Prostate gland (tissue), 2 donors: ENCODE measurements around the gene NFATC1. TPM values are rescaled to one million over a fixed set of nuclear protein-coding genes. Genes with fewer than 3 reads are reported as not detected.

Source experiments
- DNase-seq: peaks from one replicate; pipeline ENCODE4 v3.0.0-alpha.2; 2019; ENCODE audit warnings: low spot score
- H3K27ac ChIP-seq, 2 donors: fragments of 200-600 bp; sonication (generic); 2 replicates each; pipeline ENCODE4 v1.5.1; 2017 to 2019
- H3K27me3 ChIP-seq: fragments of 200-600 bp; sonication (generic); replicated peaks from 2 replicates; pipeline ENCODE4 v1.5.1; 2019; ENCODE audit not compliant: insufficient read depth
- H3K36me3 ChIP-seq, 2 donors: fragments of 200-600 bp; sonication (generic); 1 replicate in 1 of 2; 2 replicates in 1 of 2; pipeline versions ENCODE4 v1.5.1 to v1.8.1; 2017 to 2019
- H3K4me1 ChIP-seq: fragments of 200-600 bp; sonication (generic); replicated peaks from 2 replicates; pipeline ENCODE4 v1.5.1; 2019
- H3K4me3 ChIP-seq, 2 donors: fragments of 200-600 bp; sonication (generic); 2 replicates each; pipeline ENCODE4 v1.5.1; 2017 to 2019
- H3K9me3 ChIP-seq: fragments of 200-600 bp; sonication (generic); 2 replicates; pipeline ENCODE4 v1.5.1; 2017
- POLR2A ChIP-seq: fragments of 450-650 bp; IDR thresholded peaks from one replicate; pipeline ENCODE4 v1.6.1; 2016; ENCODE audit warnings: antibody characterized with exemption, mild to moderate bottlenecking
- POLR2AphosphoS5 ChIP-seq: sonication (generic); formaldehyde crosslinking; IDR thresholded peaks from one replicate; pipeline ENCODE4 v1.6.1; 2017; ENCODE audit warnings: antibody characterized with exemption
- WGBS: methylation state at CpG from one replicate; pipeline ENCODE4 v1.1.5; 2018; 5-methylcytosine and 5-hydroxymethylcytosine counted together
- intact Hi-C: fragments of 100-400 bp; cut with DNase I; formaldehyde crosslinking; loops from one replicate; pipeline ENCODE4 v1.14.2; 2022
- total RNA-seq, 2 donors: library from RNA; depleted of rRNA; stranded (reverse); fragments of >200 nt; gene quantifications; one replicate each; pipeline ENCODE4 v1.1.0, GENCODE V29; 2016
- TF ChIP-seq, protein P1 (sequence below), 4 experiments: fragments of 200-600 bp in 2 of 4; fragments of 450-650 bp in 2 of 4; sonication (generic) in 2 of 4; IDR thresholded peaks; 1 replicate in 3 of 4; 2 replicates in 1 of 4; pipeline ENCODE4 v1.5.1; 2016 to 2019; ENCODE audit warnings: antibody characterized with exemption in 4 of 4, mild to moderate bottlenecking in 2 of 4, moderate library complexity in 2 of 4

NFATC1 gene
- total RNA-seq, 2 donors from 2014 or later = 16.8 to 24.6 TPM

- intact Hi-C loops = loop anchor here (2.0 to 5.0 kb wide), 2 partner anchors 130 to 149 kb away; partner anchors contain the start of gene NFATC1
- no peak for DNase-seq
Observed at GRCh38 chr18:79527656-79528315, 132.1 kb downstream of the NFATC1 start.

GRCh38 chr18:79528316-79528695, 132.6 kb downstream of the NFATC1 start:
- DNase-seq = no peak
- Histone ChIP-seq H3K27me3 (no peaks in the 10 kb centered on the region), H3K27ac (no peak overlapping the region), H3K4me1 (peaks cover 7% of the 10 kb centered on the region), H3K36me3 (no peaks in the 10 kb centered on the region), H3K9me3 (no peaks in the 10 kb centered on the region), H3K4me3 (no peak overlapping the region)
- intact Hi-C loops = loop anchor here (2.0 to 5.0 kb wide), 2 partner anchors 131 to 150 kb away; partner anchors contain the start of gene NFATC1
- 79% methylated on average over 17 of the region's 17 CpGs for WGBS
- TF ChIP-seq, protein P1, sequence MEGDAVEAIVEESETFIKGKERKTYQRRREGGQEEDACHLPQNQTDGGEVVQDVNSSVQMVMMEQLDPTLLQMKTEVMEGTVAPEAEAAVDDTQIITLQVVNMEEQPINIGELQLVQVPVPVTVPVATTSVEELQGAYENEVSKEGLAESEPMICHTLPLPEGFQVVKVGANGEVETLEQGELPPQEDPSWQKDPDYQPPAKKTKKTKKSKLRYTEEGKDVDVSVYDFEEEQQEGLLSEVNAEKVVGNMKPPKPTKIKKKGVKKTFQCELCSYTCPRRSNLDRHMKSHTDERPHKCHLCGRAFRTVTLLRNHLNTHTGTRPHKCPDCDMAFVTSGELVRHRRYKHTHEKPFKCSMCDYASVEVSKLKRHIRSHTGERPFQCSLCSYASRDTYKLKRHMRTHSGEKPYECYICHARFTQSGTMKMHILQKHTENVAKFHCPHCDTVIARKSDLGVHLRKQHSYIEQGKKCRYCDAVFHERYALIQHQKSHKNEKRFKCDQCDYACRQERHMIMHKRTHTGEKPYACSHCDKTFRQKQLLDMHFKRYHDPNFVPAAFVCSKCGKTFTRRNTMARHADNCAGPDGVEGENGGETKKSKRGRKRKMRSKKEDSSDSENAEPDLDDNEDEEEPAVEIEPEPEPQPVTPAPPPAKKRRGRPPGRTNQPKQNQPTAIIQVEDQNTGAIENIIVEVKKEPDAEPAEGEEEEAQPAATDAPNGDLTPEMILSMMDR (IDR thresholded peaks at IDR 0.05) = no peak
- TF ChIP-seq POLR2A = no peak

More at GRCh38 chr18:79527656-79528315, 132.1 kb downstream of the NFATC1 start:
- Histone ChIP-seq H3K4me3 (no peak overlapping the region), H3K9me3 (no peaks in the 10 kb centered on the region), H3K27ac (no peak overlapping the region), H3K27me3 (no peaks in the 10 kb centered on the region), H3K36me3 (no peaks in the 10 kb centered on the region), H3K4me1 (peaks cover 7% of the 10 kb centered on the region)
- 82% methylated on average over 16 of the region's 16 CpGs for WGBS
- TF ChIP-seq, protein P1 (IDR thresholded peaks at IDR 0.05) = no peak
- TF ChIP-seq POLR2A (no peak), POLR2AphosphoS5 (no peak)

DNA sequence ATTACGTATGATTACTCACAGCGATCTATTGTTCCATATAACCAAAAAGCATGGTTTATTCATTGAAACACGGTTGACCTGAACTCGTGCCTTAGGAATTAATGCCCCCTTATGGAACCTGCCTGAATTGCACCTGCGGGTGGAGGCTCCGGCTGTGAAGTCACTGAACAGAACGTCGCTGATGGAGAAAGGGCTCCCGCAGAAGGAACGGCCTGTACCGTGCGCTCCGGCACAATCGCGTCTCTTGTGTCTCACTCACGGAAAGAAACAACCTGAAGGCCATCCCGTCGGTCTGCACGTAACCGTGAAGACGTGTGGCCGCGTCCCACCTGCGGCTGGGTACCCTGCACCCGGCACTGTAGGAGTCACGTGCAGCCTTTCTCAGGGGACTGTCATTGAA, 133.1 kb downstream of the NFATC1 start:
- Histone ChIP-seq H3K4me3 (no peak overlapping the region), H3K27me3 (no peaks in the 10 kb centered on the region), H3K4me1 (peaks cover 7% of the 10 kb centered on the region), H3K27ac (no peak overlapping the region), H3K9me3 (no peaks in the 10 kb centered on the region), H3K36me3 (no peaks in the 10 kb centered on the region)
- TF ChIP-seq, protein P1 (IDR thresholded peaks at IDR 0.05) = peak; percentile 84 to 91 (median 87)
- TF ChIP-seq POLR2A = no peak
- TF ChIP-seq POLR2AphosphoS5 = peak; percentile 39
- peak; percentile 72 for DNase-seq
- intact Hi-C loops = loop anchor here (2.0 to 5.0 kb wide), 2 partner anchors 132 to 150 kb away; partner anchors contain the start of gene NFATC1
- 45% methylated on average over 26 of the region's 26 CpGs for WGBS

- Histone ChIP-seq H3K4me1 (peaks cover 7% of the 10 kb centered on the region), H3K27ac (no peak overlapping the region), H3K4me3 (no peak overlapping the region), H3K9me3 (no peaks in the 10 kb centered on the region), H3K27me3 (no peaks in the 10 kb centered on the region), H3K36me3 (no peaks in the 10 kb centered on the region)
- DNase-seq = no peak
- WGBS = 91% methylated on average over 20 of the region's 20 CpGs
- intact Hi-C loops = loop anchor here (2.0 to 5.0 kb wide), 2 partner anchors 132 to 150 kb away; partner anchors contain the start of gene NFATC1
- TF ChIP-seq, protein P1 (IDR thresholded peaks at IDR 0.05) = no peak
- TF ChIP-seq POLR2A (no peak), POLR2AphosphoS5 (no peak)
Observed at GRCh38 chr18:79529296-79529695, 133.6 kb downstream of the NFATC1 start.

- DNase-seq = no peak
- Histone ChIP-seq H3K27ac (no peak overlapping the region), H3K27me3 (no peaks in the 10 kb centered on the region), H3K36me3 (no peaks in the 10 kb centered on the region), H3K4me3 (no peak overlapping the region), H3K4me1 (peaks cover 7% of the 10 kb centered on the region), H3K9me3 (no peaks in the 10 kb centered on the region)
- TF ChIP-seq POLR2A (no peak), POLR2AphosphoS5 (no peak)
- TF ChIP-seq, protein P1 (IDR thresholded peaks at IDR 0.05) = no peak
- intact Hi-C loops = loop anchor here (2.0 to 5.0 kb wide), 3 partner anchors 107 to 151 kb away; partner anchors contain the start of gene NFATC1
- WGBS = 95% methylated on average over 24 of the region's 24 CpGs
Observed at GRCh38 chr18:79529991-79530390, 134.3 kb downstream of the NFATC1 start.
